Choroid plexus epithelial cell (primary cell): ENCODE results near the gene CEP89.
A peak's percentile ranks its signal among the peaks of the same experiment; 100 is the strongest.

Experiments
- DNase-seq: peaks from one replicate; pipeline ENCODE4 v3.0.0-alpha.2; 2010; ENCODE audit warnings: low read depth
- H3K4me3 ChIP-seq: 2 replicates; pipeline ENCODE4 v1.5.1; 2011; ENCODE audit warnings: low read depth, mild to moderate bottlenecking, control low read depth, low read length, moderate library complexity
- TF ChIP-seq, protein P1 (sequence below): conservative IDR thresholded peaks from 2 replicates; pipeline ENCODE4 v1.5.1; 2011; ENCODE audit warnings: low read depth, mild to moderate bottlenecking, control low read depth, inconsistent platforms, low read length, moderate library complexity

Gene CEP89

DNA sequence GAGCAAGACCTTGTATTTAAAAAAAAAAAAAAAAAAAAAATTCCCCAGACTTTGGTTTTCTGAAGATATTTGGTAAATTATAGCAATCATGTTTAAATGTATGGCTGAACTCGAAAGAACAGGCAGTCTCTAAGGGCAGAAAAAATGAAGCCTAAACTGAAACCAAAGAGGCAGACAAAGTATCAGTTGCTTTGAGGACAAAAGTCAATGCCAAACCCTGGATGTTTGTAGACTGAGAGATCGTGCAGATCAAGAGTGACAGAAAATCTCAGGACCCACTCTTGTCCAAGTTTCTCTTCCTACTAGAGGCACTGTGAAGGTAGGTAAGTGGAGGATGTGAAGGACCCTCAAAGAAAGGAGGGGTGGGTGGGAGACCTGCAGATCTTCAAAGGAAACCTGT is 91.1 kb downstream of the CEP89 start:
- TF ChIP-seq, protein P1, sequence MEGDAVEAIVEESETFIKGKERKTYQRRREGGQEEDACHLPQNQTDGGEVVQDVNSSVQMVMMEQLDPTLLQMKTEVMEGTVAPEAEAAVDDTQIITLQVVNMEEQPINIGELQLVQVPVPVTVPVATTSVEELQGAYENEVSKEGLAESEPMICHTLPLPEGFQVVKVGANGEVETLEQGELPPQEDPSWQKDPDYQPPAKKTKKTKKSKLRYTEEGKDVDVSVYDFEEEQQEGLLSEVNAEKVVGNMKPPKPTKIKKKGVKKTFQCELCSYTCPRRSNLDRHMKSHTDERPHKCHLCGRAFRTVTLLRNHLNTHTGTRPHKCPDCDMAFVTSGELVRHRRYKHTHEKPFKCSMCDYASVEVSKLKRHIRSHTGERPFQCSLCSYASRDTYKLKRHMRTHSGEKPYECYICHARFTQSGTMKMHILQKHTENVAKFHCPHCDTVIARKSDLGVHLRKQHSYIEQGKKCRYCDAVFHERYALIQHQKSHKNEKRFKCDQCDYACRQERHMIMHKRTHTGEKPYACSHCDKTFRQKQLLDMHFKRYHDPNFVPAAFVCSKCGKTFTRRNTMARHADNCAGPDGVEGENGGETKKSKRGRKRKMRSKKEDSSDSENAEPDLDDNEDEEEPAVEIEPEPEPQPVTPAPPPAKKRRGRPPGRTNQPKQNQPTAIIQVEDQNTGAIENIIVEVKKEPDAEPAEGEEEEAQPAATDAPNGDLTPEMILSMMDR, result no peak
- H3K4me3 ChIP-seq, result no peak overlapping the region
- DNase-seq, result no peak

DNA sequence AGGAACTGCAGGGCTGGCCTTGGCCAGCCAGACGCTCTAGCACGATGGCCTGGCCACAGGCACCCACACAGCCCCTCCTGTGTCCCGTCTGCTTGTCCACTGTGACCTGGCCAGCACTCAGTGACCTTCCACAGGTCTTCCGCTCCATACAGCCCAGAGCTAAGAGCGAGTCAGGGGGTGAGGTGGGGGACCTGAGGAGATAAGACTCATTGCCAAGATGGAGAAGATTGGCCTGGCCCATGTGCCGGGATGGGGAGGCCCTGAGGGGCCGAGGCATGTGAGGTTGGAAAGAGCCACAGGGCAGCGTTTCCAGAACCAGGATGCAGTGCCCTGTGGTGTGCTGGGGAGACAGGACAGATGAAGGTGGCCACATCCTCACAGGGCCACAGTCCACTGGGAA is 92.0 kb downstream of the CEP89 start:
- no peak for DNase-seq
- TF ChIP-seq, protein P1, result no peak
- no peak overlapping the region for H3K4me3 ChIP-seq

DNA sequence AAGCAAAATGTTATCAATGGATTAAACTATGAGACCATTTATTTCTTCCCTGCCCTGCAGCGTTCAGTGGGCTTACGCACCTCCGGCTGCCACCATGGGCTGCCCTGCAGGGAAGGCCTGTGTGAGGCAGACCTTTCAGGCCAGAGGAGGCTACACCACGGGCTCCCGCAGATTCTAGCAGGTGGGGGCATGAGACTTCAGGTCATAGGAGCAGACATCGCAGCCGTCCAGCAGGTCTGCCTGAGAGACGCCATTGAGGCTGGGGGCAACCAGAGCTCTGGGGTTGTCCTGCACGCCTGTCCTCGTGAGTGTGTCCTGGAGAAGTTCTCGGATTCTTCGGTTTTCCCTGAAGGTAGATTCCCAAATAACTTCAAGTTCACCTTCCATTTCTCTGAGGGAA is 92.8 kb downstream of the CEP89 start:
- DNase-seq, result no peak
- H3K4me3 ChIP-seq, result no peak overlapping the region
- TF ChIP-seq, protein P1, result no peak

DNA sequence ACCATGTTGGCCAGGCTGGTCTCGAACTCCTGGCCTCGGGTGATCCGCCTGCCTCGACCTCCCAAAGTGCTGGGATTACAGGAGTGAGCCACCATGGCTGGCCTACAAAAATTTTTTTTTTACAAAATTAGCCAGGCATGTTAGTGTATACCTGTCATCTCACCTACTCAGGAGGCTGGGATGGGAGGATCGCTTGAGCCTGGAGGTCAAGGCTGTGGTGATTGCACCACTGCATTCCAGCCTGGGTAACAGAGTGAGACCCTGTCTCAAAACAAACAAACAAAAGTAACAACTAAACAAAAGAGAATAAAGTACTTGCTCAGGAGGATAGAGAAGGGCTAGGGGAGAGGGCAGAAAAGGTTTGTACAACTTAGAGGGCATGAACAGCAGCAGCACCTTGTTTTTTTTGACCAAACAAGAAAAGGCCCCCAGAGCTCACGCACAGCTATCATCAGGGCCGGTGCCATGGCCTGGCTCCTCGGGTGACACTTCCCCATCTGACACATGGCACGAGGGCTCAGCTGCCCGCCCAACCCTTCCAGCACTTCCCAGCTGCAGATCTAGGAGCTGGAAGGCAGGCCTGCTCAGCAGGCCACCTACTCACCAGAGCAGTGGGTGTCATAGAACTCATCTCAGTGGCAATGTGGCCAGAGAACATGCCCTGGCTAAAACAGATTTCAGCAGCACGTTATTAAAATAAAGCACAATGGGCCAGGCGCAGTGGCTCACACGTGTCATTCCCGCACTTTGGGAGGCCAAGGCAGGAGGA is 93.6 kb downstream of the CEP89 start:
- TF ChIP-seq, protein P1, result no peak
- no peak overlapping the region for H3K4me3 ChIP-seq
- no peak for DNase-seq

DNA sequence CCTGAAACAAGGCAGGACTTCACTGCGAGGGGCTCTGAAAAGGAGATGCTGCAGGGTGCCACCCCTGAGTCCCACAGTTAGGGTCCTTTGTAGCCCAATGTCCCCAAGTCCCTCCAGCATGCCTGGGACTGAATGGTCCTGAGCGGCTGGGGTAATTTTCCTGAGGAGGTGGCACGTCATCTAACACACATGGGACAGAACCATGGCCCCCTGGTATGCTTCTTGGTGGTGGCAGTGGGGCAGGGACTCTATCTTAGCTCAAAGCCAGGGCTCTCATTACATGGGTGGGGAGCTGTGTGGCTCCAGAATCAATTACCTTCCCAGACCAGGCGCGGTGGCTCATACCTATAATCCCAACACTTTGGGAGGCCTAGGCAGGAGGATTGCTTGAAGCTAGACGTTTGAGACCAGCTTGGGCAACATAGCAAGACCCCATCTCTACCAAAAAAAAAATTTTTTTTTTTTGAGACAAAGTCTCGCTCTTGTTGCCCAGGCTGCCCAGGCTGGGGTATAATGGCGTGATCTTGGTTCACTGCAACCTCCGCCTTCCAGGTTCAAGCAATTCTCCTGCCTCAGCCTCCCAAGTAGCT is 94.3 kb downstream of the CEP89 start:
- TF ChIP-seq, protein P1, result no peak
- H3K4me3 ChIP-seq, result no peak overlapping the region

DNA sequence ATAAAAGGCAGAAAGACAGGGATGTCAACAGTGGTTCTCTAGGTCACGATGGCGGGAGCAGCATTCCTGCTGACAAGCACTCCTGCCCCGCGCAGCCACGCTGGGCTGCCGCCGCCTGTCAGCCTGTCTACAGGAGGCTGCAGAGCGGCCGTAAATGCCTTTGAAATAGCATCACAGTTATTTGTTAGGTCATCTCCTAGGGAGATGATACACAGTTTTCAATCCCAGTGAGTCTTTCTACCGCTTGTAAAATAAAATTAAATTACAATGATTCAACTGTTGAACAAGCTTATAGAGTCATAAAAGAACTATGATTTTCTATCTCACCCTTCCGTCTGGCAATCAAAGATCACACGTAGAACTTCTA is 94.9 kb downstream of the CEP89 start:
- H3K4me3 ChIP-seq, result no peak overlapping the region
- TF ChIP-seq, protein P1, result no peak
- peak; percentile 90 for DNase-seq

More for the DNA sequence above, 94.3 kb downstream of the CEP89 start:
- DNase-seq, result no peak
